Endodermal cell (in vitro differentiated cells): ENCODE measurements around the gene PHLPP1. TPM values are rescaled to one million over a fixed set of nuclear protein-coding genes. Genes with fewer than 3 reads are reported as not detected.
"Not testable (repeated sequence)": the region's sequence is repeated elsewhere in the genome, so short reads cannot be mapped to it uniquely, and the experiment has no call there.

Experiments used
- DNase-seq: peaks from one replicate; pipeline ENCODE4 v3.0.0-alpha.2; 2017
- H3K27ac ChIP-seq: 2 replicates; pipeline ENCODE4 v1.5.1; 2013; ENCODE audit warnings: mild to moderate bottlenecking, low read depth, low read length, moderate library complexity
- H3K27me3 ChIP-seq: 2 replicates; pipeline ENCODE4 v1.6.1; 2013; ENCODE audit warnings: mild to moderate bottlenecking, low read length, moderate library complexity; ENCODE audit not compliant: insufficient read depth, control insufficient read depth, poor library complexity, severe bottlenecking
- H3K36me3 ChIP-seq: 2 replicates; pipeline ENCODE4 v1.7.0; 2013; ENCODE audit warnings: mild to moderate bottlenecking, low read length, moderate library complexity; ENCODE audit not compliant: control insufficient read depth, insufficient read depth
- H3K4me1 ChIP-seq: one replicate; pipeline ENCODE4 v1.7.0; 2013; ENCODE audit warnings: low read length; ENCODE audit not compliant: control insufficient read depth, insufficient read depth
- H3K4me3 ChIP-seq: 2 replicates; pipeline ENCODE4 v1.5.1; 2013; ENCODE audit warnings: mild to moderate bottlenecking, low read length, moderate library complexity
- H3K9ac ChIP-seq: 2 replicates; pipeline ENCODE4 v1.6.1; 2013; ENCODE audit warnings: mild to moderate bottlenecking, low read length, moderate library complexity; ENCODE audit not compliant: poor library complexity, severe bottlenecking; ENCODE audit errors: extremely low read depth
- H3K9me3 ChIP-seq: 2 replicates; pipeline ENCODE4 v1.6.1; 2013; ENCODE audit warnings: mild to moderate bottlenecking, low read length, moderate library complexity; ENCODE audit not compliant: control insufficient read depth
- H3K27ac Mint-ChIP-seq: 2 replicates; pipeline ENCODE4 v1.8.0; 2020; ENCODE audit warnings: mixed read lengths
- H3K27me3 Mint-ChIP-seq: 2 replicates; pipeline ENCODE4 v1.8.0; 2021; ENCODE audit warnings: mild to moderate bottlenecking, mixed read lengths; ENCODE audit not compliant: insufficient read depth
- H3K36me3 Mint-ChIP-seq: 2 replicates; pipeline ENCODE4 v1.8.0; 2020; ENCODE audit warnings: low read depth, mixed read lengths
- H3K4me1 Mint-ChIP-seq: 2 replicates; pipeline ENCODE4 v1.8.0; 2020; ENCODE audit warnings: mixed read lengths
- H3K4me3 Mint-ChIP-seq: 2 replicates; pipeline ENCODE4 v1.8.0; 2020; ENCODE audit warnings: mild to moderate bottlenecking, moderate library complexity, mixed read lengths
- H3K9me3 Mint-ChIP-seq: 2 replicates; pipeline ENCODE4 v1.8.0; 2020; ENCODE audit warnings: mild to moderate bottlenecking, mixed read lengths
- WGBS, 2 experiments: methylation state at CpG; one replicate each; pipeline versions ENCODE4 v1.1.5 to v1.1.7; 2013; ENCODE audit warnings: missing lambda C conversion rate in 2 of 2, mixed read lengths in 1 of 2; ENCODE audit not compliant: insufficient coverage in 1 of 2, insufficient read length in 1 of 2; 5-methylcytosine and 5-hydroxymethylcytosine counted together
- total RNA-seq, 2 donors: library from RNA; stranded (reverse); fragmentation: NEBNext Ultra II Directional in 1 of 2; extraction: Animal tissue kit (Norgen Biotek cat#: 25700) in 1 of 2; gene quantifications; 2 replicates in 1 of 2; 3 replicates in 1 of 2; pipeline ENCODE4 v1.2.1, GENCODE V29; 2021
- TF ChIP-seq, protein P1 (sequence below): fragments of 200-600 bp; sonication (generic); conservative IDR thresholded peaks from 2 replicates; pipeline ENCODE4 v1.5.0; 2021; ENCODE audit warnings: antibody characterized with exemption, mild to moderate bottlenecking

The PHLPP1 gene
- total RNA-seq, 2 donors from 2014 or later = 19.8 to 28.1 TPM

DNA sequence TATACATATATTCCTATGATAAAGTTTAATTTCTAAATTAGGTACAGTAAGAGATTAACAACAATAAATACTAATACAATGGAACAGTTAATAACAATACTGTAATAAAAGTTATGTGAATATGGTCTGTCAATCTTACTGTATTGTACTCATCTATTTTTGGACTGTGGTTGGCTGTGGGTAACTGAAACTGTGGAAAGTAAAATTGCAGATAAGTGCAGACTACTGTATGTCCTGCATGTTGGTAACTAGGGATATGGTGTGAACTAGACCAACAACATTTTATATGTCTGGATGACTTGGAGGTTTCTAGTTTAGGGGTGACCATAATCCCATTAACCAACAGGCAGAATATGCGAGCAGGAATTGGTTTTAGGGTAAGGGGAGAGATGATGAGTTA is 23.3 kb downstream of the PHLPP1 start:
- TF ChIP-seq, protein P1, sequence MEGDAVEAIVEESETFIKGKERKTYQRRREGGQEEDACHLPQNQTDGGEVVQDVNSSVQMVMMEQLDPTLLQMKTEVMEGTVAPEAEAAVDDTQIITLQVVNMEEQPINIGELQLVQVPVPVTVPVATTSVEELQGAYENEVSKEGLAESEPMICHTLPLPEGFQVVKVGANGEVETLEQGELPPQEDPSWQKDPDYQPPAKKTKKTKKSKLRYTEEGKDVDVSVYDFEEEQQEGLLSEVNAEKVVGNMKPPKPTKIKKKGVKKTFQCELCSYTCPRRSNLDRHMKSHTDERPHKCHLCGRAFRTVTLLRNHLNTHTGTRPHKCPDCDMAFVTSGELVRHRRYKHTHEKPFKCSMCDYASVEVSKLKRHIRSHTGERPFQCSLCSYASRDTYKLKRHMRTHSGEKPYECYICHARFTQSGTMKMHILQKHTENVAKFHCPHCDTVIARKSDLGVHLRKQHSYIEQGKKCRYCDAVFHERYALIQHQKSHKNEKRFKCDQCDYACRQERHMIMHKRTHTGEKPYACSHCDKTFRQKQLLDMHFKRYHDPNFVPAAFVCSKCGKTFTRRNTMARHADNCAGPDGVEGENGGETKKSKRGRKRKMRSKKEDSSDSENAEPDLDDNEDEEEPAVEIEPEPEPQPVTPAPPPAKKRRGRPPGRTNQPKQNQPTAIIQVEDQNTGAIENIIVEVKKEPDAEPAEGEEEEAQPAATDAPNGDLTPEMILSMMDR = no peak
- Histone ChIP-seq H3K4me1 (peaks cover 2% of the 10 kb centered on the region), H3K27me3 (no peaks in the 10 kb centered on the region), H3K36me3 (no peaks in the 10 kb centered on the region), H3K9me3 (peaks cover 7% of the 10 kb centered on the region), H3K27ac (no peak overlapping the region), H3K4me3 (no peak overlapping the region), H3K9ac (no peak overlapping the region)
- 85% methylated on average over 1 of the region's 1 CpG; no CpG with 5 or more reads in 1 of the 2 experiments for WGBS, 2 experiments
- DNase-seq = no peak
- Mint-ChIP-seq H3K27ac (no peak overlapping the region), H3K36me3 (peaks cover 3% of the 10 kb centered on the region), H3K4me1 (peaks cover 40% of the 10 kb centered on the region), H3K9me3 (no peaks in the 10 kb centered on the region), H3K4me3 (no peak overlapping the region), H3K27me3 (no peaks in the 10 kb centered on the region)

DNA sequence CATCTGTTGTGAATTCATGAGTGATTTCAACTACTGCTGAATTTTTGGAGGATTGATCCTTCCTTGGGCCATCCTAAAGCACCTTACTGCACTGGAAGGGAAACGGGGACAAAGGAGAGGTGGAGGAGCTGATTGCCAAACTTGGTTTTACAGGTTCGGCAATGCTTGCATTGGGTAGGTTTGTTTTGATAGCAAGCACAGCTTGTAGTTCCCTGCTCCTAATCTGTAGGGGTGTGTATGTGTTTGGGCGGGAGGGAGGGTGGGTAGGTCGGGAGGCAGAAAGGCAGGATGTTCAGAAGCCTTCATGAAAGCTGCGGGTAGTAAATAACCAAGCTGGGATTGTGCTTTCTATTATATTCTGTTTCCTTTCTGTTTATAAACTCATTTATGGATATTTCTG is 24.6 kb downstream of the PHLPP1 start:
- peaks cover 45% of the 10 kb centered on the region for H3K4me1 Mint-ChIP-seq
- H3K27ac Mint-ChIP-seq = no peak overlapping the region
- no peak overlapping the region for H3K4me3 Mint-ChIP-seq
- Histone ChIP-seq H3K4me1 (peaks cover 2% of the 10 kb centered on the region), H3K9me3 (peaks cover 7% of the 10 kb centered on the region), H3K27me3 (no peaks in the 10 kb centered on the region), H3K27ac (no peak overlapping the region), H3K36me3 (no peaks in the 10 kb centered on the region), H3K9ac (no peak overlapping the region), H3K4me3 (no peak overlapping the region)
- DNase-seq = no peak
- no peaks in the 10 kb centered on the region for H3K9me3 Mint-ChIP-seq
- no peaks in the 10 kb centered on the region for H3K27me3 Mint-ChIP-seq
- H3K36me3 Mint-ChIP-seq = peaks cover 3% of the 10 kb centered on the region
- WGBS, 2 experiments = 70 to 100% methylated on average over 1 to 5 of the region's 5 CpGs
- TF ChIP-seq, protein P1 = no peak

DNA sequence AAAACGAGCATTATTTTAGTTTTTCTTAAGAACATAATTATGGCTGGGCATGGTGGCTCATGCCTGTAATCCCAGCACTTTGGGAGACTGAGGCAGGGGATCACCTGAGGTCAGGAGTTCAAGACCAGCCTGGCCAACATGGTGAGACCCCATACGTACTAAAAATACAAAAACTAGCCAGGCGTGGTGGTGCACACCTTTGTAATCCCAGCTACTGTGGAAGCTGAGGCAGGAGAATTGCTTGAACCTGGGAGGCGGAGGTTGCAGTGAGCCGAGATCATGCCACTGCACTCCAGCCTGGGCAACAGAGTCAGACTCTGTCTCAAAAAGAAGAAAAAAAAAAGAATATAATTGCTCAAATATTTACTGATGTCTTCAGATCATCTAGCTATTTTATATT is 25.3 kb downstream of the PHLPP1 start:
- H3K9me3 Mint-ChIP-seq, H3K36me3 Mint-ChIP-seq, H3K4me3 Mint-ChIP-seq, H3K27me3 Mint-ChIP-seq, DNase-seq, H3K36me3 ChIP-seq, H3K9ac ChIP-seq, H3K27ac ChIP-seq, H3K9me3 ChIP-seq, H3K4me3 ChIP-seq, H3K27me3 ChIP-seq, H3K4me1 ChIP-seq: not testable (repeated sequence)
- 90 to 94% methylated on average over 3 to 5 of the region's 5 CpGs for WGBS, 2 experiments
- H3K27ac Mint-ChIP-seq = peak overlapping the region; percentile 76
- peaks cover 45% of the 10 kb centered on the region for H3K4me1 Mint-ChIP-seq

DNA sequence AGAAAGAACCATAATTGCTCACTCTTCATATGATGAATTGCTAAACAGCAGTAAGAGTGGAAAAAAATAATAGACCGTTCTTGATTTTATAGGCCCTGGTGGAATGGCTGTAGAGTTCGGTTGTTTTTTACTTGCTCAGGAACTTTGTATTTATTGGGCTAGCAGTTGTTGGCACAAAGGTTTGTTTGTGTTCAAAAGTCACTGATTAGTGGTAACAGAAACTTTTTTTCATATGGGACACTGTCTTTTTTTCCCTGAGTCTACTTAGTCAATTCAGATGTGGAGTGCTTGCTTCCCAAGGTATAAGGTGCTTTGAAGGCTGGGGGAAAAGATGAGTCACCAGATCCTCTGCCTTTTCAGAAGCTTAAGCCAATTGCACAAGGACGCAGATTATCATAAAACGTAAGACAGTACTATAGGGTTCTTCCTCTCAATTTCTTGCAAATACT is 25.8 kb downstream of the PHLPP1 start:
- peaks cover 2% of the 10 kb centered on the region for H3K4me1 ChIP-seq
- H3K27ac Mint-ChIP-seq = peak overlapping the region; percentile 76
- no peaks in the 10 kb centered on the region for H3K36me3 ChIP-seq
- H3K27me3 ChIP-seq = no peaks in the 10 kb centered on the region
- H3K27ac ChIP-seq = no peak overlapping the region
- 86 to 89% methylated on average over 3 to 4 of the region's 4 CpGs for WGBS, 2 experiments
- no peak for DNase-seq
- no peak overlapping the region for H3K4me3 Mint-ChIP-seq
- peaks cover 43% of the 10 kb centered on the region for H3K4me1 Mint-ChIP-seq
- TF ChIP-seq, protein P1 = no peak
- H3K36me3 Mint-ChIP-seq = peaks cover 3% of the 10 kb centered on the region
- H3K4me3 ChIP-seq = no peak overlapping the region
- no peaks in the 10 kb centered on the region for H3K9me3 Mint-ChIP-seq
- peaks cover 7% of the 10 kb centered on the region for H3K9me3 ChIP-seq
- H3K27me3 Mint-ChIP-seq = no peaks in the 10 kb centered on the region
- H3K9ac ChIP-seq = no peak overlapping the region
